ENCODE data around the gene SAAL1.

DNA sequence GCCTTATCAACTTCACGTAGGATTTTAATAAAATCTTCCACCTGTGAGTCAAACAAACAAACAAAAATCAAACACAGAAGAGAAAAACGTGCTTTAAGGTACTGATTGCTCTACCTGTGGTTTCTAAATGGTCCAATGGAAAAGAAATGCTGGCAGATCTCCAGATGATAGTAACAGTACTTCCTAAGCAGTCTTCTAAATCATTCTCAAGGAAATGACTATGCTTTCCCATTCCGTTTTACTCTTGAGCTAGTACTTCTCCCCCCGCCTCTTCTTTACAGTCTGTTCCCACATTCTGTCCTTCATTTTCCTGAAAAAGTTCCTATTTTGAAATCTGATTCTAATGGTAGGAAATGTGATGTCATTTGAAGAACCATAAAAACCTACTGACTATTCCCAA is 25.4 kb downstream of the SAAL1 start:
- no peak for TF ChIP-seq CTCF (conservative IDR thresholded peaks at IDR 0.05)
- TF ChIP-seq EZH2 (IDR thresholded peaks at IDR 0.05; ENCODE audit: low read depth), result no peak

Measured in PC-9 (cell line).